IPS-18a (cell line): Measurements from ENCODE around the gene TGFB2.
"Not testable (repeated sequence)": the region's sequence is repeated elsewhere in the genome, so short reads cannot be mapped to it uniquely, and the experiment has no call there.

Source experiments
- H3K27ac ChIP-seq: one replicate; pipeline ENCODE4 v1.5.1; 2013; ENCODE audit warnings: low read length
- H3K27me3 ChIP-seq: one replicate; pipeline ENCODE4 v1.6.1; 2013; ENCODE audit warnings: mild to moderate bottlenecking, low read length; ENCODE audit not compliant: control insufficient read depth, insufficient read depth
- H3K36me3 ChIP-seq: one replicate; pipeline ENCODE4 v1.6.1; 2013; ENCODE audit warnings: low read depth, low read length; ENCODE audit not compliant: control insufficient read depth
- H3K4me1 ChIP-seq: one replicate; pipeline ENCODE4 v1.6.1; 2013; ENCODE audit warnings: low read depth, low read length; ENCODE audit not compliant: control insufficient read depth
- H3K4me3 ChIP-seq: one replicate; pipeline ENCODE4 v1.5.1; 2013; ENCODE audit warnings: low read length
- H3K9ac ChIP-seq: one replicate; pipeline ENCODE4 v1.6.1; 2013; ENCODE audit warnings: mild to moderate bottlenecking, low read length, moderate library complexity
- H3K9me3 ChIP-seq: one replicate; pipeline ENCODE4 v1.6.1; 2013; ENCODE audit warnings: low read depth, low read length; ENCODE audit not compliant: control insufficient read depth

Gene TGFB2

DNA sequence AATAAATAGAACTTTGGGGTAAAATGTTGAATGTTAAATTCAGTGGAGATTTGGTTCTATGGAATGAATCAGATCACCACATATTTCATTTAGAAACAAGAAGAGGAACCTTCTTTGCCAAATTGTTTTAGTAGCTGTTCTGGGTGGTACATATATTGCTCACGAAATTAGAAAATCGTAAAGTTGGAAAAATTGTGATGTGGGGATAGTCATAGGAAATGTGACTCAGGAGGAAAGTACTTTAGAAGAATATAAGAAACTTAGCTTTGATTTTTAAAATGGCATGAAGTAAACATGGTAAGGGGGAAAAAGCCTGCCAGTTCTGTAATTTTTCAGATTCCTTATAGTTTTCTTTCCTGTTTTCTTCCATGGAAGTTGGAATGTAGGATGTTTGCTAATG is 32.6 kb upstream of the TGFB2 start:
- no peaks in the 10 kb centered on the region for H3K9me3 ChIP-seq
- peaks cover 13% of the 10 kb centered on the region for H3K4me1 ChIP-seq
- H3K27ac ChIP-seq = no peak overlapping the region
- H3K27me3 ChIP-seq = no peaks in the 10 kb centered on the region
- no peak overlapping the region for H3K9ac ChIP-seq
- no peak overlapping the region for H3K4me3 ChIP-seq
- H3K36me3 ChIP-seq = peaks cover 3% of the 10 kb centered on the region

DNA sequence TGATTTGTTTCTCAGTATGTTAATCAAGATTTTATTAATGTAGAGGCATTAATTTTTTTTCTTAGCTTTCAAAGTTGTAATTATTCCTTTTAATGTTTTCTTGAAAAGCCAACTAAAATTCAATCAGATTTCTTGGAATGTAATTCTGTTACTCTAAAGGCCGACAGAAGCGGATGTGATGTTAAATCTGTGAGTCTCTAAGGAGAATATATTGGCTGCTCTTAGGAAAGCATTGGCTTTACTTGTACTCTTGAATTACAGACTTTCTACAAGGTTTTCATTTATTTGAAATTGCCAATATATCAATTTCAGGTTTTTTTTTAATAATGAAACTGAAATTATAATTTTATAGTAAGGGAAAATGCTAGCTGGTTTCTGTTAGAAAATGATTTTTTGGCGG is 30.8 kb upstream of the TGFB2 start:
- H3K27ac ChIP-seq = no peak overlapping the region

DNA sequence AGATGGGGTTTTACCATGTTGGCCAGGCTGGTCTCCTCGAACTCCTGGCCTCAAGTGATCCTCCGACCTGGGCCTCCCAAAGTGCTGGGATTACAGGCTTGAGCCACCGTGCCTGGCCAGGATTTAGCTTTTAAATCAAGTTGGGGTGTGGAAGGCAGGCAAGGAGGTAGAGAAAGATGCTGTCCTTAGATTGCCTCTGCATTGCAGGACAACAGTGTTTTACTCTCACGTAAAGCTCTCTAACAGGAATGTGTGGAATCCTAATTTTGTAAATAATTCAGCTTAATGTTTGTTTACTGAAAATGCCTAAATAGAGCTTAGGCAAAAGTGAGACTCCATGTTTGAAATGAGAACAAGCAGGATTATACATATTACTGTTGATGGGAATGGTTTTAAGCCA is 29.5 kb upstream of the TGFB2 start:
- Histone ChIP-seq H3K27me3 (no peaks in the 10 kb centered on the region), H3K9me3 (no peaks in the 10 kb centered on the region), H3K4me1 (peaks cover 13% of the 10 kb centered on the region), H3K27ac (no peak overlapping the region), H3K9ac (no peak overlapping the region), H3K36me3 (peaks cover 6% of the 10 kb centered on the region), H3K4me3 (no peak overlapping the region)

More for the DNA sequence above, 30.8 kb upstream of the TGFB2 start:
- H3K4me3 ChIP-seq = no peak overlapping the region
- H3K27me3 ChIP-seq = no peaks in the 10 kb centered on the region
- no peak overlapping the region for H3K9ac ChIP-seq
- peaks cover 3% of the 10 kb centered on the region for H3K36me3 ChIP-seq
- peaks cover 13% of the 10 kb centered on the region for H3K4me1 ChIP-seq
- no peaks in the 10 kb centered on the region for H3K9me3 ChIP-seq

DNA sequence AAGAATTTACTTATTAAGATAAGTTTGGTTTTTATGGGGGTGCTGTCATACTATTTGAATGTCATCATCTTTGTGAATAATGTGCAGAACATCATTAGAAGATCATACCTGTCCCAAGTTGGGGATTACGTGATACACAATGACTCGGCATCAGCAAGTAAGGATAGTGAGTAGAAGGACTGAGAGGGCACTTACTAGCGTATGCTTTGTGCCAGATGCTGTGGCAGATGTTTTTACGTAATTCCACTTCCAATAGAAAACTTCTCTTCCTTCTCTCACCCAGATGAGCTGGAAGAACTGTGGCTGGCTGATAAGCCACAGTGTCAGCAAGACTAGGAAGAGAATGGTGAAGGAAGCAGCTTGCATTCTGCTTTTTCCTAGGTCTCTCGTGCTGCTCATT is 28.1 kb upstream of the TGFB2 start:
- H3K9me3 ChIP-seq = no peaks in the 10 kb centered on the region
- H3K4me3 ChIP-seq = no peak overlapping the region
- H3K27ac ChIP-seq = no peak overlapping the region
- no peaks in the 10 kb centered on the region for H3K27me3 ChIP-seq
- H3K4me1 ChIP-seq = peaks cover 13% of the 10 kb centered on the region
- H3K36me3 ChIP-seq = peaks cover 17% of the 10 kb centered on the region
- H3K9ac ChIP-seq = no peak overlapping the region

DNA sequence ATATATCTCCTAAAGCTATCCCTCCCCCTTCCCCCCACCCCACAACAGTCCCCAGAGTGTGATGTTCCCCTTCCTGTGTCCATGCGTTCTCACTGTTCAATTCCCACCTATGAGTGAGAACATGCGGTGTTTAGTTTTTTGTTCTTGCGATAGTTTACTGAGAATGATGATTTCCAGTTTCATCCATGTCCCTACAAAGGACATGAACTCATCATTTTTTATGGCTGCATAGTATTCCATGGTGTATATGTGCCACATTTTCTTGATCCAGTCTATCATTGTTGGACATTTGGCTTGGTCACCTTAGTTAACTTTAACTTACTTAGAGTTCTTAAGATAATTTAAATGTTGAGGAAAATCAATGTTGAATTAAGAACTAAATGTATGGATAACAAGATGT is 25.0 kb upstream of the TGFB2 start:
- H3K27ac ChIP-seq, H3K27me3 ChIP-seq, H3K4me1 ChIP-seq, H3K9ac ChIP-seq, H3K4me3 ChIP-seq, H3K9me3 ChIP-seq: not testable (repeated sequence)
- H3K36me3 ChIP-seq = peaks cover 29% of the 10 kb centered on the region

DNA sequence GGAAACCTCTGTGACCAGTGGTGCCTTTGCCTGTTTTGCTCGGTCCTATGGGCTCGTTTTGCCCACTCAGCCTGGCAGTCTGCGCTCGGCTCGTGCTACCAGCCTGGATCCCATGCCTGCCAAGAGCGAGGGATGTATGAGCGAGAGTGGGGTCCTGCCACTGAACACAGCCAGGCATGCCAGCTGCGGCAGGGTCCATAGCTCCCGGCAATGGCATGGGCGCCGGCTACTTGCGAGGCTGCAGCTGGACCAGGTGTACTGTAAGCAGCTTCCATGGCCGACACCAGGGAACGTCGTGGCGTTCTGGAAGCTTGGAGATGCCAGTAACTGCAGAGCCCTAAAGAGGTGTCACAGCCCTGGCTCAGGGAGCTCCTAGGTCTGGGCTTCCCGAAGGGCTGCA is 22.4 kb upstream of the TGFB2 start:
- H3K9me3 ChIP-seq = no peaks in the 10 kb centered on the region
- no peaks in the 10 kb centered on the region for H3K27me3 ChIP-seq
- no peak overlapping the region for H3K27ac ChIP-seq
- no peaks in the 10 kb centered on the region for H3K4me1 ChIP-seq
- H3K36me3 ChIP-seq = peaks cover 29% of the 10 kb centered on the region
- no peak overlapping the region for H3K4me3 ChIP-seq
- no peak overlapping the region for H3K9ac ChIP-seq

DNA sequence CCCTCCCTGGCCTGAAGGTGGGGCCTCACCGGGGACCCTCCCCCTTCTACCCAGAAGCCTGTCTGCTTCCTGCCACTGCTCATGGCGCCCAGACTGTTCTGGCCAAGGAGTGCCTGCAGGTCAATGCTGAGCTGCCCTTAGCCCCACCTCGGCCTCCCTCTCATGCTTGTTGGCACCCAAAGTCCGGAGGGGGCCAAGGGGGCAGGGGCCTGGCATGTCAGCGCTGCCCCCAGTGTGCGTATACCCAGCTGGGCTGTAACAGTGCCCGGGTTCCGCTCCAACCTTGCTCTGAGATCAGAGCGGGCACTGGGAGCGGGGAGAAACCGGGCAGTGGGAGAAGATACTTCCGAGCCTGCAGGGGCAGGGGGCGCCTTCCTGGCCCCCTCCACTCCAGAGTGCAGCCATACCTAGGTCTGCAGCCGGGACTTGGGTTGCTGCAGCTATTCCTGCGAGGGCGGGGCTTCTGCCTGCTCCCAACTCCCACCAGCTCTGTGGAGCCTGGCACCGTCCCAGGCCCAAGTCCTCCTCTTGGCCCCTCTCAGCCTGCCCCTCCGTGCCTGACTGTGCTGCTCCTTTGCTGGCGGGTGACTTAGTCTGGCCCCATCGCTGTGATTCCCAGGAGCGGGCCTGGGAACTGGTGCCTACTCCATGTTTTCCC is 21.4 kb upstream of the TGFB2 start:
- Histone ChIP-seq H3K4me1 (no peaks in the 10 kb centered on the region), H3K9me3 (no peaks in the 10 kb centered on the region), H3K9ac (no peak overlapping the region), H3K27me3 (no peaks in the 10 kb centered on the region), H3K4me3 (no peak overlapping the region), H3K27ac (no peak overlapping the region), H3K36me3 (peaks cover 28% of the 10 kb centered on the region)

DNA sequence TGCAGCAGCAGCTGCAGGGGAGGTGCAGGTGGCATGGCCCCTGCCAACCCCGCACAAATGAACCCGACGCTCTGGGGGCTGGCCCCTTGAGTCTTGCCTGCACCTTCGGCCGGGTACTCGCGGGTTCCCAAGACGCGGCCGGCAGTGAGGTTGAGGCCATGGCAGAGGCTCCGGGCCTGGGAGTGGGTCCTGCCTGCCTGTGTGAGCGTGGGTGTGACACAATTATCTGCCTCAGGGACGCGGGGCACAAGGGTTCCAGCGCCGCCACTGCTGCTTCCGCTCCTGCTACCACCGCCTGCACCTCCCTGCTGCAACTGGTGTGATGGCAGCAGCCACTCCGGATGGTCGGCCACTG is 20.9 kb upstream of the TGFB2 start:
- H3K9ac ChIP-seq = no peak overlapping the region
- no peak overlapping the region for H3K4me3 ChIP-seq
- no peak overlapping the region for H3K27ac ChIP-seq

DNA sequence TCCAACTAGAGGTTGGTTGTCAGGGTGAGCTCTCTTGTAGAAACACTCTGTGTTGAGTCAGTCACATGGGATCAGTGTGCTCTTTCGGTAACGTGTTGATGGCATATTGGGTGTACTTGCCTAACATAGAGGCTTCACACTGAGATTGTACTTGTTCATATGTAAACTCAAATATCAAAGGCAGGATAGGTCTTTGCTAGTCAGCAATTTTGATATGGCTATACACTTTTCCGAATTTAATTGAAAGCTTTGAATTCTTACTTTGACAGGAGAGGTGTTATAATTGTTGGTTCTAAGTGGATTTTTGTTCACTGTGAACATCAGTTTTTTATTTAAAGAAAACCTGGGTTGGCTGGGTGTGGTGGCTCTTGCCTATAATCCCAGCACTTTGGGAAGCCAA is 16.4 kb upstream of the TGFB2 start:
- H3K9me3 ChIP-seq = no peaks in the 10 kb centered on the region
- no peaks in the 10 kb centered on the region for H3K36me3 ChIP-seq
- H3K9ac ChIP-seq = no peak overlapping the region
- no peak overlapping the region for H3K27ac ChIP-seq
- no peaks in the 10 kb centered on the region for H3K4me1 ChIP-seq
- no peaks in the 10 kb centered on the region for H3K27me3 ChIP-seq
- no peak overlapping the region for H3K4me3 ChIP-seq

More for the DNA sequence above, 20.9 kb upstream of the TGFB2 start:
- Histone ChIP-seq H3K4me1 (no peaks in the 10 kb centered on the region), H3K9me3 (no peaks in the 10 kb centered on the region), H3K27me3 (no peaks in the 10 kb centered on the region), H3K36me3 (peaks cover 27% of the 10 kb centered on the region)

DNA sequence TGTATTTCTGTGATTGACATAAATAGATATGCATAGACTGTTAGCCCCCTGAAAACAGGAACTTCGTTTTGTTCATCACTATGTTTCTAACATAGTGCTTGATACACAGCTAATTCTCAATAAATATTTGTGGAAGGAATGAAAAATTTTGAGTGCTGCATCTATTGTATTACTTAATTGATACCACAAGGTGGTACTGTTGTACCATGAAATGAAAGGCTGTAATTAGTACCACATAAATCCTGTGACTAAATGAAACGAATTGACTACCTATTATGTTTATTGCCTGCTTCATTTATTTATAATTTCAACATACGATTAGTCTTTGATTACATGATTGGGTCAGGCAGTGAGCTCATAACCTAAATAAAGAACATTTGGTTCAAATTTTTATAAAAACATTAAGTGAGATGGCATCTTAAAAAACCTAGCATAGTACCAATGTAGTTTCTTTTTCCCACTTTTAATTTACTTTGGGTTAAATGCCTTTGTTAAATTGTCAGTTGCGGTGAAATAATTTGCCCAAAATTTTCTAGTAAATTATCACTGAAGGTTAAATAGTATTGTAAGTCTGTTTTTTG is 15.0 kb upstream of the TGFB2 start:
- H3K4me3 ChIP-seq = no peak overlapping the region
- H3K36me3 ChIP-seq = no peaks in the 10 kb centered on the region
- no peaks in the 10 kb centered on the region for H3K9me3 ChIP-seq
- H3K27me3 ChIP-seq = no peaks in the 10 kb centered on the region
- H3K9ac ChIP-seq = no peak overlapping the region
- no peak overlapping the region for H3K27ac ChIP-seq
- no peaks in the 10 kb centered on the region for H3K4me1 ChIP-seq

DNA sequence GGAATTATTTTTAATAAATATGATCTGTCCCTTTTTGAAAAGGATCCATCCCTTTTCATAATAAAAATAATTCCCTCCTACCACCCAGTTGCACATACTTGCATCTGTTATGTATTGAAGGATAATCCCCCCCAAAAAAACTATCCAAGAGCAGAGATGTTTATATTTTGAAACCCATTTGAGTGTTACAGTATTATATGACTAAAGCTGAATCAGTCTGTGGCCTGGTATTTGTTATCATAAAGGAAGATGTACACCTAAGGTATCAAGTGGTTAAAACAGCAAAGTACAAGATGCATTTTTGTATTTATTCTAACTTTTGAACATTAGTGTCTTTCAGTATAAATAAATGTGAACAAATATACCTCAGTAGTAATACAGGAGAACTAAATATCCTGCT is 12.7 kb upstream of the TGFB2 start:
- Histone ChIP-seq H3K9ac (no peak overlapping the region), H3K4me3 (no peak overlapping the region), H3K36me3 (peaks cover 4% of the 10 kb centered on the region), H3K9me3 (no peaks in the 10 kb centered on the region), H3K4me1 (no peaks in the 10 kb centered on the region), H3K27ac (no peak overlapping the region), H3K27me3 (no peaks in the 10 kb centered on the region)

DNA sequence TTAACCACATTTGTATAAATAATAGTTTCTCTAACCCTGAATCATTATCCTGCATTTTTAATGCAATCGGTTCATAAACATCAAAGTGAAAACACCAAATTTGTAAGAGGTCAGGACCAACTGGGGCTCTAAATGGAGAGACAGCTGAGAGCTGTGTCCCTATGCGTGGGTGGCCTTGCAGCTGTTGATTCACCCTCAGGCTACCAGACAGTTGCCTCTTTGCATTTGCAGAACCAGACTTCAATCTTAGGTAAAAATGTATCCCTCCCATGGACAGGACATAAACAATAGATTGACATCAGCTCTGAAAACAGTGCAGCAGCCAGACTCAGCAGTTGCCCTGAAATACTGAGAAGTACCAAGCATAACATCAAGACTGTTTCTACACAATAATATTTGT is 8.8 kb upstream of the TGFB2 start:
- Histone ChIP-seq H3K9ac (no peak overlapping the region), H3K4me3 (no peak overlapping the region), H3K27ac (no peak overlapping the region), H3K36me3 (peaks cover 4% of the 10 kb centered on the region), H3K4me1 (peaks cover 10% of the 10 kb centered on the region), H3K27me3 (no peaks in the 10 kb centered on the region), H3K9me3 (no peaks in the 10 kb centered on the region)
